HCT116 (cell line): ENCODE measurements around the gene CFAP221. TPM values are rescaled to one million over a fixed set of nuclear protein-coding genes. Genes with fewer than 3 reads are reported as not detected.

Source experiments
- ATAC-seq: fragments of 200-7000 bp; cut with Tn5 transposase; 2 replicates; pipeline ENCODE4 v1.9.1; 2020; ENCODE audit warnings: mild to moderate bottlenecking, moderate library complexity
- BruUV-seq: library from RNA; stranded (reverse); fragments of 400-500 nt; replicated peaks from 2 replicates; lab custom pipeline; 2021; lab: Mats Ljungman, UMichigan
- CTCF ChIA-PET: fragments of 300-600 bp; sonication (Branson Sonifier 250); formaldehyde crosslinking; loops from one replicate; lab custom pipeline; 2021; ENCODE audit warnings: antibody characterized with exemption; lab: Charles Lee
- POLR2A ChIA-PET: fragments of 300-600, 350-600 bp; sonication (Branson Sonifier 250); formaldehyde crosslinking; loops from one replicate; lab custom pipeline; 2021; ENCODE audit warnings: antibody characterized with exemption; lab: Charles Lee
- RAD21 ChIA-PET, 2 experiments: fragments of 300-600 bp; sonication (Branson Sonifier 250); formaldehyde crosslinking; loops; one replicate each; lab custom pipeline; 2023; ENCODE audit warnings: low total read pairs in 2 of 2; ENCODE audit not compliant: uncharacterized antibody in 2 of 2, unreplicated experiment in 2 of 2, low non-redundant PET in 1 of 2; lab: Charles Lee
- DNase-seq: peaks from one replicate; pipeline ENCODE4 v3.0.0-alpha.2; 2010; ENCODE audit warnings: low read depth, low spot score
- H2AFZ ChIP-seq: fragments of 200-600 bp; shearing (Covaris generic), sonication (generic); 2 replicates; pipeline ENCODE4 v1.6.1; 2017; ENCODE audit warnings: low read depth, mixed run types, mixed read lengths, antibody characterized with exemption, low read length; ENCODE audit not compliant: poor library complexity, severe bottlenecking
- H3K27ac ChIP-seq: 2 replicates; pipeline ENCODE4 v1.5.1; 2012; ENCODE audit warnings: low read depth, low read length
- H3K27me3 ChIP-seq: fragments of 200-600 bp; sonication (generic); 2 replicates; pipeline ENCODE4 v1.6.1; 2016; ENCODE audit warnings: mixed run types, low read length, mixed read lengths; ENCODE audit not compliant: insufficient read depth
- H3K36me3 ChIP-seq, 2 experiments: fragments of 200-500 bp in 1 of 2; fragments of 200-600 bp in 1 of 2; sonication (Bioruptor generic) in 1 of 2; sonication (generic) in 1 of 2; 2 replicates each; pipeline versions ENCODE4 v1.5.1 to v1.6.1; 2014 to 2016; ENCODE audit warnings: low read length in 2 of 2, inconsistent platforms in 1 of 2, mixed read lengths in 1 of 2, mixed run types in 1 of 2; ENCODE audit not compliant: insufficient read depth in 2 of 2, control insufficient read depth in 1 of 2
- H3K4me1 ChIP-seq, 2 experiments: fragments of 200-600 bp in 1 of 2; sonication (generic) in 1 of 2; 2 replicates each; pipeline versions ENCODE4 v1.5.1 to v1.6.1; 2012 to 2017; ENCODE audit warnings: low read length in 2 of 2, inconsistent platforms in 1 of 2, mild to moderate bottlenecking in 1 of 2, mixed read lengths in 1 of 2, mixed run types in 1 of 2, moderate library complexity in 1 of 2; ENCODE audit not compliant: insufficient read depth in 2 of 2, control insufficient read depth in 1 of 2
- H3K4me2 ChIP-seq: fragments of 200-600 bp; sonication (generic); 2 replicates; pipeline ENCODE4 v1.6.1; 2017; ENCODE audit warnings: mixed run types, low read length, mixed read lengths
- H3K4me3 ChIP-seq, 2 experiments: fragments of 200-600 bp in 1 of 2; sonication (generic) in 1 of 2; replicated peaks in 1 of 2; 2 replicates each; pipeline ENCODE4 v1.5.1; 2011 to 2016; ENCODE audit warnings: low read length in 2 of 2, control low read depth in 1 of 2, low read depth in 1 of 2, mild to moderate bottlenecking in 1 of 2, mixed read lengths in 1 of 2, mixed run types in 1 of 2
- H3K79me2 ChIP-seq: fragments of 200-600 bp; sonication (generic); 2 replicates; pipeline ENCODE4 v1.6.1; 2017; ENCODE audit warnings: mild to moderate bottlenecking, mixed run types, low read length, moderate library complexity, mixed read lengths; ENCODE audit not compliant: insufficient read depth
- H3K9ac ChIP-seq: fragments of 200-600 bp; sonication (generic); 2 replicates; pipeline ENCODE4 v1.6.1; 2016; ENCODE audit warnings: low read length, mixed read lengths
- H3K9me2 ChIP-seq: fragments of 200-600 bp; sonication (generic), shearing (Covaris generic); 2 replicates; pipeline ENCODE4 v1.6.1; 2017; ENCODE audit warnings: mixed run types, mild to moderate bottlenecking, moderate library complexity; ENCODE audit not compliant: insufficient read depth
- H3K9me3 ChIP-seq, 2 experiments: fragments of 200-500 bp in 1 of 2; fragments of 200-600 bp in 1 of 2; sonication (Bioruptor generic) in 1 of 2; sonication (generic) in 1 of 2; 2 replicates each; pipeline ENCODE4 v1.6.1; 2014 to 2017; ENCODE audit warnings: low read length in 2 of 2, mixed read lengths in 2 of 2, inconsistent platforms in 1 of 2, low read depth in 1 of 2, mild to moderate bottlenecking in 1 of 2, mixed run types in 1 of 2, moderate library complexity in 1 of 2; ENCODE audit not compliant: control insufficient read depth in 1 of 2, insufficient read depth in 1 of 2
- H4K20me1 ChIP-seq: fragments of 200-600 bp; sonication (generic), shearing (Covaris generic); 2 replicates; pipeline ENCODE4 v1.6.1; 2017; ENCODE audit warnings: mixed run types, mild to moderate bottlenecking, moderate library complexity; ENCODE audit not compliant: insufficient read depth
- intact Hi-C: fragments of 100-400 bp; cut with micrococcal nuclease; formaldehyde crosslinking; loops from 2 replicates; pipeline ENCODE4 v1.10.0; 2022
- total RNA-seq: library from RNA; stranded (reverse); gene quantifications from one replicate; pipeline ENCODE4 v1.2.1, GENCODE V29; 2021; ENCODE audit not compliant: unreplicated experiment
- TF ChIP-seq, protein P1 (sequence below): IDR thresholded peaks from 2 replicates; pipeline ENCODE4 v1.6.1; 2012
- TF ChIP-seq, protein P2 (sequence below), 3 experiments: fragments of 200-600 bp in 1 of 3; sonication (generic) in 1 of 3; IDR thresholded peaks in 2 of 3; conservative IDR thresholded peaks in 1 of 3; 2 replicates each; pipeline ENCODE4 v1.5.1; 2012 to 2017; ENCODE audit warnings: low read depth in 2 of 3, low read length in 2 of 3, antibody characterized with exemption in 1 of 3, borderline replicate concordance in 1 of 3, control low read depth in 1 of 3, mild to moderate bottlenecking in 1 of 3, mixed read lengths in 1 of 3, mixed run types in 1 of 3, moderate library complexity in 1 of 3; ENCODE audit not compliant: insufficient read depth in 1 of 3

Gene CFAP221
- total RNA-seq, 1 experiment from 2014 or later, result 0.96 TPM

DNA sequence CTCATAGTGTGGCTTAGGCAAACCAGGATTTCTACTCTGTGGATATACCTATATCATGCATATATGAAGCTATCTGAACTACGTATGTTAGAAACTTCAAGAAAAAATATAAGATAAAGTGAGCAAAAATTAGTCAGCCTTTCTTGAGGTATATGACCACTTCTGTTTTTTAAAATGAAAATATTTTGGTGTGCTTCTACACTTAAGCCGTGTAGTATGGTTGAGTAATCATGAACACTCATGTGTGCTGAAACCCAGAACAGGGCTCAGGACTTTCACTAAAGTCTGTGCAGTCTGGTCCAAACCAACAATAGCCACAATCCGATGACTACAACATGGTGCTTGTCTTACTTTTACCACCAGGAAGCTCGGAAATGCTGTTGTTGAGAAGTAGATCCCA, 85.9 kb downstream of the CFAP221 start:
- CTCF ChIA-PET, result no interaction called here
- RAD21 ChIA-PET, result no interaction called here

DNA sequence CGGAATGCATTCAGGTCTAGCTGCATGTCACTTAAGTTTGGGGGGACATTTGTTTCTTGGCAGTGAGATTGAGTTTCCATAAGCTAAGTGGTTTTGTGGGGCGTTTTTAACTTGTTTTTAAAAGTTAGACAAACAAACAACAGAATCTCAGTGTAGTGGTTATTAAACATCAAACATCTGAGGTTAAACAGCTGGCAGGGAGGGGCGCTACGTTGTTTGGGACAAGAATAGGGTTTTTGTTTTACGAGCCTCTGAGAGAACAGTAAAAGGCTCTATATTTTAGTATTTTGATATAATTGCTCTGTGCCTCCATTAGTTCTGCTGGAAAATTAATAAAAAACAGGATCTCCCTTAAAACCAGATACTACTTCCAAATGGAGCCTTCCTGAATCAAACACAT, 93.1 kb downstream of the CFAP221 start:
- POLR2A ChIA-PET, result no interaction called here
- DNase-seq (no peak), ATAC-seq (no peak)
- Histone ChIP-seq H3K9me3 (no peaks in the 10 kb centered on the region), H3K27ac (no peak overlapping the region), H3K4me3 (no peak overlapping the region), H3K79me2 (no peaks in the 10 kb centered on the region), H3K27me3 (no peaks in the 10 kb centered on the region), H3K9me2 (no peaks in the 10 kb centered on the region), H3K36me3 (no peaks in the 10 kb centered on the region), H3K4me1 (no peaks in the 10 kb centered on the region), H3K4me2 (no peak overlapping the region), H4K20me1 (no peaks in the 10 kb centered on the region), H3K9ac (no peak overlapping the region), H2AFZ (no peak overlapping the region)
- TF ChIP-seq, protein P1, sequence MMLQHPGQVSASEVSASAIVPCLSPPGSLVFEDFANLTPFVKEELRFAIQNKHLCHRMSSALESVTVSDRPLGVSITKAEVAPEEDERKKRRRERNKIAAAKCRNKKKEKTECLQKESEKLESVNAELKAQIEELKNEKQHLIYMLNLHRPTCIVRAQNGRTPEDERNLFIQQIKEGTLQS, result no peak
- CTCF ChIA-PET, result no interaction called here
- RAD21 ChIA-PET, result no interaction called here
- intact Hi-C loops, result no loop called here
- no TSS peak for BruUV-seq

More for the DNA sequence above, 85.9 kb downstream of the CFAP221 start:
- Histone ChIP-seq H3K4me1 (no peaks in the 10 kb centered on the region), H3K4me2 (no peak overlapping the region), H2AFZ (no peak overlapping the region), H3K36me3 (no peaks in the 10 kb centered on the region), H3K9ac (no peak overlapping the region), H3K27me3 (no peaks in the 10 kb centered on the region), H3K4me3 (no peak overlapping the region), H3K9me2 (no peaks in the 10 kb centered on the region), H4K20me1 (no peaks in the 10 kb centered on the region), H3K27ac (no peak overlapping the region), H3K9me3 (no peaks in the 10 kb centered on the region), H3K79me2 (no peaks in the 10 kb centered on the region)
- ATAC-seq (no peak), DNase-seq (no peak)
- POLR2A ChIA-PET, result no interaction called here
- TF ChIP-seq, protein P2, sequence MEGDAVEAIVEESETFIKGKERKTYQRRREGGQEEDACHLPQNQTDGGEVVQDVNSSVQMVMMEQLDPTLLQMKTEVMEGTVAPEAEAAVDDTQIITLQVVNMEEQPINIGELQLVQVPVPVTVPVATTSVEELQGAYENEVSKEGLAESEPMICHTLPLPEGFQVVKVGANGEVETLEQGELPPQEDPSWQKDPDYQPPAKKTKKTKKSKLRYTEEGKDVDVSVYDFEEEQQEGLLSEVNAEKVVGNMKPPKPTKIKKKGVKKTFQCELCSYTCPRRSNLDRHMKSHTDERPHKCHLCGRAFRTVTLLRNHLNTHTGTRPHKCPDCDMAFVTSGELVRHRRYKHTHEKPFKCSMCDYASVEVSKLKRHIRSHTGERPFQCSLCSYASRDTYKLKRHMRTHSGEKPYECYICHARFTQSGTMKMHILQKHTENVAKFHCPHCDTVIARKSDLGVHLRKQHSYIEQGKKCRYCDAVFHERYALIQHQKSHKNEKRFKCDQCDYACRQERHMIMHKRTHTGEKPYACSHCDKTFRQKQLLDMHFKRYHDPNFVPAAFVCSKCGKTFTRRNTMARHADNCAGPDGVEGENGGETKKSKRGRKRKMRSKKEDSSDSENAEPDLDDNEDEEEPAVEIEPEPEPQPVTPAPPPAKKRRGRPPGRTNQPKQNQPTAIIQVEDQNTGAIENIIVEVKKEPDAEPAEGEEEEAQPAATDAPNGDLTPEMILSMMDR (IDR thresholded peaks at IDR 0.05 in 2 of 3, conservative IDR thresholded peaks at IDR 0.05 in 1 of 3; ENCODE audit: borderline replicate concordance in 1 of 3, insufficient read depth in 1 of 3, low read depth in 2 of 3, low read length in 2 of 3), result no peak
- intact Hi-C loops, result no loop called here
- BruUV-seq, result no TSS peak
